ENCODE data around the gene KLHL17.
"Not testable (repeated sequence)": the region's sequence is repeated elsewhere in the genome, so short reads cannot be mapped to it uniquely, and the experiment has no call there.

DNA sequence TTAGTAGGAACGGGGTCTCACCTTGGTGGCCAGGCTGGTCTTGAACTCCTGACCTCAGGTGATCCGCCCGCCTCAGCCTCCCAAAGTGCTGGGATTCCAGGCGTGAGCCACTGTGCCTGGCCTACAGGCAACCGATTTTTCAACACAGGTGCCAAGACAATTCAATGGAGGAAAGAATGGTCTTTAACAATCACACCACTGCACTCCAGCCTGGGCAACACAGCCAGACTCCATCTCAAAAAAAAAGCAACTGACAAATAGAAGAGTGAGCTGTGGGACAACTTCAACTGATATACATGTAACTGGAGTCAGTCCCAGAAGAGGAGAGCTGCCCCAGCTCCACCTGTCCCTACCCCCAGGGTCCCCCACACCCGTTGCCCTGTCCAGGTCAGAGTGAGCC lies 34.2 kb downstream of the KLHL17 start:
- TF ChIP-seq, protein P1, sequence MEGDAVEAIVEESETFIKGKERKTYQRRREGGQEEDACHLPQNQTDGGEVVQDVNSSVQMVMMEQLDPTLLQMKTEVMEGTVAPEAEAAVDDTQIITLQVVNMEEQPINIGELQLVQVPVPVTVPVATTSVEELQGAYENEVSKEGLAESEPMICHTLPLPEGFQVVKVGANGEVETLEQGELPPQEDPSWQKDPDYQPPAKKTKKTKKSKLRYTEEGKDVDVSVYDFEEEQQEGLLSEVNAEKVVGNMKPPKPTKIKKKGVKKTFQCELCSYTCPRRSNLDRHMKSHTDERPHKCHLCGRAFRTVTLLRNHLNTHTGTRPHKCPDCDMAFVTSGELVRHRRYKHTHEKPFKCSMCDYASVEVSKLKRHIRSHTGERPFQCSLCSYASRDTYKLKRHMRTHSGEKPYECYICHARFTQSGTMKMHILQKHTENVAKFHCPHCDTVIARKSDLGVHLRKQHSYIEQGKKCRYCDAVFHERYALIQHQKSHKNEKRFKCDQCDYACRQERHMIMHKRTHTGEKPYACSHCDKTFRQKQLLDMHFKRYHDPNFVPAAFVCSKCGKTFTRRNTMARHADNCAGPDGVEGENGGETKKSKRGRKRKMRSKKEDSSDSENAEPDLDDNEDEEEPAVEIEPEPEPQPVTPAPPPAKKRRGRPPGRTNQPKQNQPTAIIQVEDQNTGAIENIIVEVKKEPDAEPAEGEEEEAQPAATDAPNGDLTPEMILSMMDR (IDR thresholded peaks at IDR 0.05) = not testable (repeated sequence)
- TF ChIP-seq POLR2A (IDR thresholded peaks at IDR 0.05) = not testable (repeated sequence)
